ENCODE measurements around the gene SOX13.

- TF ChIP-seq, protein P1, sequence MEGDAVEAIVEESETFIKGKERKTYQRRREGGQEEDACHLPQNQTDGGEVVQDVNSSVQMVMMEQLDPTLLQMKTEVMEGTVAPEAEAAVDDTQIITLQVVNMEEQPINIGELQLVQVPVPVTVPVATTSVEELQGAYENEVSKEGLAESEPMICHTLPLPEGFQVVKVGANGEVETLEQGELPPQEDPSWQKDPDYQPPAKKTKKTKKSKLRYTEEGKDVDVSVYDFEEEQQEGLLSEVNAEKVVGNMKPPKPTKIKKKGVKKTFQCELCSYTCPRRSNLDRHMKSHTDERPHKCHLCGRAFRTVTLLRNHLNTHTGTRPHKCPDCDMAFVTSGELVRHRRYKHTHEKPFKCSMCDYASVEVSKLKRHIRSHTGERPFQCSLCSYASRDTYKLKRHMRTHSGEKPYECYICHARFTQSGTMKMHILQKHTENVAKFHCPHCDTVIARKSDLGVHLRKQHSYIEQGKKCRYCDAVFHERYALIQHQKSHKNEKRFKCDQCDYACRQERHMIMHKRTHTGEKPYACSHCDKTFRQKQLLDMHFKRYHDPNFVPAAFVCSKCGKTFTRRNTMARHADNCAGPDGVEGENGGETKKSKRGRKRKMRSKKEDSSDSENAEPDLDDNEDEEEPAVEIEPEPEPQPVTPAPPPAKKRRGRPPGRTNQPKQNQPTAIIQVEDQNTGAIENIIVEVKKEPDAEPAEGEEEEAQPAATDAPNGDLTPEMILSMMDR (IDR thresholded peaks at IDR 0.05 in 4 of 5, conservative IDR thresholded peaks at IDR 0.05 in 1 of 5), result no peak
- no peak for TF ChIP-seq POLR2A (IDR thresholded peaks at IDR 0.05)
These were observed 61.2 kb downstream of the SOX13 start for GRCh38 chr1:204134103-204134502.

Data from gastrocnemius medialis (tissue), 4 donors.